Nephron progenitor cell (in vitro differentiated cells): ENCODE measurements around the gene FYN.

Source experiments
- DNase-seq: peaks from one replicate; pipeline ENCODE4 v3.0.0; 2021
- H3K27ac Mint-ChIP-seq: 2 replicates; pipeline ENCODE4 v1.8.0; 2021; ENCODE audit warnings: mild to moderate bottlenecking, moderate library complexity, mixed read lengths
- H3K27me3 Mint-ChIP-seq: 2 replicates; pipeline ENCODE4 v1.8.0; 2021; ENCODE audit warnings: mild to moderate bottlenecking, low read depth, mixed read lengths; ENCODE audit not compliant: poor library complexity
- H3K36me3 Mint-ChIP-seq: 2 replicates; pipeline ENCODE4 v1.8.0; 2021; ENCODE audit warnings: low read depth, mixed read lengths
- H3K4me1 Mint-ChIP-seq: 2 replicates; pipeline ENCODE4 v1.8.0; 2021; ENCODE audit warnings: mixed read lengths
- H3K4me3 Mint-ChIP-seq: 2 replicates; pipeline ENCODE4 v1.8.0; 2021; ENCODE audit warnings: mild to moderate bottlenecking, moderate library complexity, mixed read lengths
- H3K9me3 Mint-ChIP-seq: 2 replicates; pipeline ENCODE4 v1.8.0; 2021; ENCODE audit warnings: mild to moderate bottlenecking, moderate library complexity, mixed read lengths
- CTCF ChIP-seq: fragments of 200-600 bp; sonication (generic); IDR thresholded peaks from 2 replicates; pipeline ENCODE4 v1.5.0; 2021; ENCODE audit warnings: antibody characterized with exemption

Gene FYN

DNA sequence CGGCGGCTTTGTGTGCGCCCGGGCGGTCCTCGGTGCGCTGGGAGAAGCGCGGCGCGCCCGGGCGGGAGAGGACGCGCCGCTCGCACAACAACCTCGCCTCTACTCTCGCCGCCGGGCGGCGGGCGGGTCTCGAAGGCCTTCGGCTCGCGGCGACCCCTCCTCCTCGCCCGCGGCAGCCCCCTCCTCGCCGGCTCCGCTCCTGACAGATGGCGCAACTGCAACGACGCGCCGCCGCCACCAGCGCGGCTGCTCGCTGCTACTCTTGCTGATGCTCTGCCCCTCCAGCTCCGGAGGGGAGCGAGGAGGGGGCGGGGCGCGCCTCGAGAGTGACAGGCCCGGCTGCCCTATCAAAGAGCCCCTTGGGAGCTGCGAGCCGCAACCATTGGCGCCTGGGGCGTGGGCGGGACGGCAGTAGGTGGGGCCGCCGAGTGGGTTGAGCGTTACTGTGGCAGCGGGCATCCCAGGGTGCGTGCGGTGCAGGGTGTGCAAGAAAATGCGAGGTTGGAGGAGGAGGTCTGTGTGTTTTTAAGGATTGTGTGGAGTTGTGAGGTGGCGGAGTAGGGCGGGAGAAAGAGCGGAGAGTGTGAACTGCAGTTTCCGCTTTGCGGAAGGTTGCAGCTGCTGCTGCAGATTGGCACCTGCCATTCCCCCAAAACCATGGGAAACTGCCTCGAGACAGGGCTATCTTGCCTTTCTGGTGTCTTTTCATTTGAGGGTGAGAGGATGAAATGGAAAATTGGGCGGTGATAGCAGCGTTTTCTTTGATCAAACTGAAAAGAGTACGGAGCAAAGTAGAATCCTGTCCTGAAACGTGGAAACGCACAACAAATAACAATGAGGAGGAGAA is at the start of gene FYN:
Gene FYN (minus strand): TSS at position 275 of the 847 bp plus-strand sequence. CDS start 153,401 bp downstream, outside the sequence.
- no peaks in the 10 kb centered on the region for H3K9me3 Mint-ChIP-seq
- peak within 1 kb of the TSS; percentile 93 for H3K4me3 Mint-ChIP-seq
- peak; percentile 100 for DNase-seq
- no peaks in the 10 kb centered on the region for H3K36me3 Mint-ChIP-seq
- peak; percentile 38 for TF ChIP-seq CTCF
- peaks cover 22% of the 10 kb centered on the region for H3K27me3 Mint-ChIP-seq
- H3K4me1 Mint-ChIP-seq, result peaks cover 45% of the 10 kb centered on the region
- H3K27ac Mint-ChIP-seq, result peak within 1 kb of the TSS; percentile 92

GRCh38 chr6:111922454-111923297 is 49.4 kb upstream of the FYN start:
- Mint-ChIP-seq H3K9me3 (no peaks in the 10 kb centered on the region), H3K4me3 (no peak overlapping the region), H3K27me3 (peaks cover 4% of the 10 kb centered on the region), H3K4me1 (peaks cover 59% of the 10 kb centered on the region), H3K27ac (no peak overlapping the region), H3K36me3 (no peaks in the 10 kb centered on the region)
- TF ChIP-seq CTCF, result no peak
- DNase-seq, result no peak

DNA sequence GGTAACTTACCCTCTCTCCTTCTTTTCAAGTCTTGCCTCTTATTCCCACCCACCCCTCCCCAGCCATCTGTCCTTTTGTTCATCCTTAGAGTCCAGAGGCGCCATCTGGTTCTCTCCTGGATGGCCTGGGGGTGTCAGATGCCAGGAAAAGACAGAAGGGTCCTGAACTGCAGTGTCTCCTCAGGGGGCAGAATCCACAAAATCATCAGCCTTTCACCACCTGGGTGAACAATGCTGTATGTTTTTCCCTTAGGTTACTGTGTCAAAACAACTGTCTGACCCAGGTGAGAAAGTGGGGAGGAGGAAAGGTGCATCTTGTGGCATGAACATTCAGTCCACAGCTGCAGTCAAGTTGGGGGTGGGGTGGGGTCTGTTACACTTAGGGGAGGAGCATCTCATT is 47.9 kb upstream of the FYN start:
- Mint-ChIP-seq H3K36me3 (no peaks in the 10 kb centered on the region), H3K4me1 (peaks cover 49% of the 10 kb centered on the region), H3K9me3 (no peaks in the 10 kb centered on the region), H3K27ac (no peak overlapping the region), H3K4me3 (no peak overlapping the region), H3K27me3 (peaks cover 4% of the 10 kb centered on the region)
- no peak for DNase-seq
- no peak for TF ChIP-seq CTCF

DNA sequence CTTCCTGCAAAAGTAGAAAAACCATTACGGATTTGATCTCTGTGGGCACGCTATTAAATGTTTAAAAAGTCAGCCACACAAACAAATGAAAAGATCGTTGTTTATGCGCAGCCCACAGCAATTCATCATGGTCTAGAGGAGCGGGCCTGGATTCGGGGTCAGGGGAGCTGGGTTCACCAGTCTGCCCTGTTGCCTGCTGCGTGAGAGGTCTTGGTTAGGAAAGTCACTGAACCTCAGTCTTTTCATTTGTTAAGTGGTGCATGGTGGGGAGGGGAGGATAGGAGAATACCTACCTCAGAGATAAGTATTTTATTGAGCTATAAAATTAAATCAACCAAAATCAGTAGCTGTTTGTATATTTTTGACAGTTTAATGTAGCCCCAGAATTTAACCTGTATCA is 47.3 kb upstream of the FYN start:
- Mint-ChIP-seq H3K36me3 (no peaks in the 10 kb centered on the region), H3K27me3 (peaks cover 4% of the 10 kb centered on the region), H3K4me1 (peaks cover 49% of the 10 kb centered on the region), H3K9me3 (no peaks in the 10 kb centered on the region), H3K4me3 (peak overlapping the region; percentile 8), H3K27ac (peak overlapping the region; percentile 53)
- no peak for DNase-seq
- no peak for TF ChIP-seq CTCF

DNA sequence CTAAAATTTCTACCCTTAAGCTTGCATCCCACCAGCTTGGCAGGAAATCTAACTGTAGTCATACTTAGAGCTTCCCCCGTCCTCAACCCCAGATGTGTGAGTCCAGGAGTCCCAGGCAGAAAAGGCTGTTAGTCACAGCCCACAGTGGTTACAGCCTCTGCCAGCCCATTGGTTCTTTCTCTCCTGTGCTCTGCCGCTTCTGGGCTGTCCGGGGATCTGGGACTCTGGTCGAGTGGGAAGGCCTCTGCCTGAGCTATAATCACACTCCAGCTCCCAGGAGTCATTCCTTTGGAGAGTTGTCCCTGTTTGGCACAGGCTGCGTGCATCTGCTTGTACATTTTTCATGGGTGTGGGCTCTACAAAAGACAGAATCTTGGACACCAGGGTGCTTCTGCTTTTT is 45.6 kb upstream of the FYN start:
- Mint-ChIP-seq H3K27me3 (peaks cover 4% of the 10 kb centered on the region), H3K9me3 (no peaks in the 10 kb centered on the region), H3K4me3 (no peak overlapping the region), H3K27ac (no peak overlapping the region), H3K4me1 (peaks cover 40% of the 10 kb centered on the region), H3K36me3 (no peaks in the 10 kb centered on the region)
- no peak for DNase-seq
- no peak for TF ChIP-seq CTCF
